GM06990 (cell line): Measurements from ENCODE around the gene SPOCK2.

Source experiments
- DNase-seq: peaks from one replicate; pipeline ENCODE4 v3.0.0-alpha.2; 2011; ENCODE audit not compliant: insufficient read length; ENCODE audit errors: extremely low read depth
- H3K27me3 ChIP-seq: replicated peaks from 2 replicates; pipeline ENCODE4 v1.6.0; 2011; ENCODE audit warnings: low read length; ENCODE audit not compliant: control insufficient read depth, insufficient read depth
- H3K36me3 ChIP-seq: 2 replicates; pipeline ENCODE4 v1.5.1; 2011; ENCODE audit warnings: low read length; ENCODE audit not compliant: control insufficient read depth, insufficient read depth
- H3K4me3 ChIP-seq: replicated peaks from 2 replicates; pipeline ENCODE4 v1.5.1; 2011; ENCODE audit warnings: low read depth, mild to moderate bottlenecking, control low read depth, low read length
- CTCF ChIP-seq: IDR thresholded peaks from 2 replicates; pipeline ENCODE4 v1.5.1; 2011; ENCODE audit warnings: low read length, control low read depth, mild to moderate bottlenecking, inconsistent platforms; ENCODE audit not compliant: insufficient read depth, poor library complexity, severe bottlenecking

SPOCK2 gene

GRCh38 chr10:72132854-72133253 lies 44.5 kb upstream of the SPOCK2 start:
- H3K4me3 ChIP-seq = no peak overlapping the region
- H3K36me3 ChIP-seq = no peaks in the 10 kb centered on the region; the same call in 1 of the 2 replicates
- TF ChIP-seq CTCF = no peak
- H3K27me3 ChIP-seq = no peaks in the 10 kb centered on the region
- peak; percentile 22 for DNase-seq

- H3K4me3 ChIP-seq = no peak overlapping the region
- no peaks in the 10 kb centered on the region for H3K36me3 ChIP-seq
- no peak for DNase-seq
- TF ChIP-seq CTCF = no peak
- no peaks in the 10 kb centered on the region for H3K27me3 ChIP-seq
Measured at GRCh38 chr10:72127571-72127970, 39.2 kb upstream of the SPOCK2 start.

- no peak for TF ChIP-seq CTCF
- H3K27me3 ChIP-seq = no peaks in the 10 kb centered on the region
- no peak for DNase-seq
- H3K4me3 ChIP-seq = no peak overlapping the region
- H3K36me3 ChIP-seq = no peaks in the 10 kb centered on the region
Measured at GRCh38 chr10:72126872-72127232, 38.5 kb upstream of the SPOCK2 start.

- Histone ChIP-seq H3K4me3 (no peak overlapping the region), H3K36me3 (no peaks in the 10 kb centered on the region), H3K27me3 (no peaks in the 10 kb centered on the region)
- no peak for DNase-seq
- peak; percentile 23 for TF ChIP-seq CTCF
Measured at GRCh38 chr10:72126184-72126871, 38.0 kb upstream of the SPOCK2 start.

- TF ChIP-seq CTCF = no peak
- no peak for DNase-seq
- Histone ChIP-seq H3K4me3 (no peak overlapping the region), H3K27me3 (no peaks in the 10 kb centered on the region), H3K36me3 (no peaks in the 10 kb centered on the region)
Measured at GRCh38 chr10:72124989-72125388, 36.6 kb upstream of the SPOCK2 start.

- TF ChIP-seq CTCF = no peak
- DNase-seq = no peak
- Histone ChIP-seq H3K4me3 (no peak overlapping the region), H3K36me3 (no peaks in the 10 kb centered on the region), H3K27me3 (no peaks in the 10 kb centered on the region)
Measured at GRCh38 chr10:72124381-72124780, 36.0 kb upstream of the SPOCK2 start.
